Upper lobe of left lung (tissue), 4 donors: ENCODE results near the gene GLIS1.

Experiments
- CTCF ChIP-seq, 6 experiments: fragments of 450-650 bp in 4 of 6; fragments of 200-600 bp in 2 of 6; sonication (generic) in 2 of 6; IDR thresholded peaks; one replicate each; pipeline ENCODE4 v1.5.1; 2016 to 2019; ENCODE audit warnings: antibody characterized with exemption in 6 of 6
- EP300 ChIP-seq, 4 donors: sonication (generic); formaldehyde crosslinking; IDR thresholded peaks; one replicate each; pipeline ENCODE4 v1.5.1; 2017; ENCODE audit warnings: antibody characterized with exemption in 4 of 4, control low read depth in 2 of 4
- POLR2A ChIP-seq, 4 donors: fragments of 450-650 bp; IDR thresholded peaks; one replicate each; pipeline ENCODE4 v1.5.1; 2016 to 2017; ENCODE audit warnings: antibody characterized with exemption in 4 of 4, mild to moderate bottlenecking in 2 of 4
- POLR2AphosphoS5 ChIP-seq, 2 donors: sonication (generic); formaldehyde crosslinking; IDR thresholded peaks; one replicate each; pipeline ENCODE4 v1.5.1; 2017; ENCODE audit warnings: antibody characterized with exemption in 2 of 2

- no peak for TF ChIP-seq CTCF (IDR thresholded peaks at IDR 0.05)
- no peak for TF ChIP-seq EP300 (IDR thresholded peaks at IDR 0.05)
- no peak for TF ChIP-seq POLR2A (IDR thresholded peaks at IDR 0.05)
- no peak for TF ChIP-seq POLR2AphosphoS5 (IDR thresholded peaks at IDR 0.05)
These were observed 92.2 kb downstream of the GLIS1 start for GRCh38 chr1:53646732-53647131.
